ENCODE data around the gene CALM1. TPM values are rescaled to one million over a fixed set of nuclear protein-coding genes. Genes with fewer than 3 reads are reported as not detected.

CALM1 gene
- total RNA-seq, 2 donors from 2014 or later = 355 to 493 TPM

- TF ChIP-seq, protein P1, sequence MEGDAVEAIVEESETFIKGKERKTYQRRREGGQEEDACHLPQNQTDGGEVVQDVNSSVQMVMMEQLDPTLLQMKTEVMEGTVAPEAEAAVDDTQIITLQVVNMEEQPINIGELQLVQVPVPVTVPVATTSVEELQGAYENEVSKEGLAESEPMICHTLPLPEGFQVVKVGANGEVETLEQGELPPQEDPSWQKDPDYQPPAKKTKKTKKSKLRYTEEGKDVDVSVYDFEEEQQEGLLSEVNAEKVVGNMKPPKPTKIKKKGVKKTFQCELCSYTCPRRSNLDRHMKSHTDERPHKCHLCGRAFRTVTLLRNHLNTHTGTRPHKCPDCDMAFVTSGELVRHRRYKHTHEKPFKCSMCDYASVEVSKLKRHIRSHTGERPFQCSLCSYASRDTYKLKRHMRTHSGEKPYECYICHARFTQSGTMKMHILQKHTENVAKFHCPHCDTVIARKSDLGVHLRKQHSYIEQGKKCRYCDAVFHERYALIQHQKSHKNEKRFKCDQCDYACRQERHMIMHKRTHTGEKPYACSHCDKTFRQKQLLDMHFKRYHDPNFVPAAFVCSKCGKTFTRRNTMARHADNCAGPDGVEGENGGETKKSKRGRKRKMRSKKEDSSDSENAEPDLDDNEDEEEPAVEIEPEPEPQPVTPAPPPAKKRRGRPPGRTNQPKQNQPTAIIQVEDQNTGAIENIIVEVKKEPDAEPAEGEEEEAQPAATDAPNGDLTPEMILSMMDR (IDR thresholded peaks at IDR 0.05) = no peak
- no peaks in the 10 kb centered on the region for H3K9me3 ChIP-seq
- ATAC-seq (ENCODE audit: insufficient number of reproducible peaks, low FRiP score, low read depth) = no peak
- H3K4me3 ChIP-seq = no peak overlapping the region
- H3K27me3 ChIP-seq (replicated peaks; ENCODE audit: insufficient read depth) = no peaks in the 10 kb centered on the region
- no peak overlapping the region for H3K27ac ChIP-seq
- H3K4me1 ChIP-seq (ENCODE audit: control insufficient read depth in 1 of 2, low read depth in 2 of 2) = no peaks in the 10 kb centered on the region
- no peak for DNase-seq (ENCODE audit: low spot score)
- no peaks in the 10 kb centered on the region for H3K36me3 ChIP-seq
Observed at GRCh38 chr14:90429236-90429635, 32.4 kb downstream of the CALM1 start.

- no peak for ATAC-seq (ENCODE audit: insufficient number of reproducible peaks, low FRiP score, low read depth)
- H3K4me3 ChIP-seq = no peak overlapping the region
- no peaks in the 10 kb centered on the region for H3K27me3 ChIP-seq (replicated peaks; ENCODE audit: insufficient read depth)
- no peaks in the 10 kb centered on the region for H3K36me3 ChIP-seq
- no peaks in the 10 kb centered on the region for H3K9me3 ChIP-seq
- TF ChIP-seq, protein P1 (IDR thresholded peaks at IDR 0.05) = no peak
- no peak overlapping the region for H3K27ac ChIP-seq
- H3K4me1 ChIP-seq (ENCODE audit: control insufficient read depth in 1 of 2, low read depth in 2 of 2) = no peaks in the 10 kb centered on the region
- no peak for DNase-seq (ENCODE audit: low spot score)
Observed at GRCh38 chr14:90429754-90430153, 32.9 kb downstream of the CALM1 start.

- H3K9me3 ChIP-seq = no peaks in the 10 kb centered on the region
- no peak overlapping the region for H3K4me3 ChIP-seq
- no peak overlapping the region for H3K27ac ChIP-seq
- H3K4me1 ChIP-seq (ENCODE audit: control insufficient read depth in 1 of 2, low read depth in 2 of 2) = no peaks in the 10 kb centered on the region
- H3K36me3 ChIP-seq = no peaks in the 10 kb centered on the region
- DNase-seq (ENCODE audit: low spot score) = no peak
- no peak for ATAC-seq (ENCODE audit: insufficient number of reproducible peaks, low FRiP score, low read depth)
- H3K27me3 ChIP-seq (replicated peaks; ENCODE audit: insufficient read depth) = no peaks in the 10 kb centered on the region
- TF ChIP-seq, protein P1 (IDR thresholded peaks at IDR 0.05) = no peak
Observed at GRCh38 chr14:90434370-90435020, 37.7 kb downstream of the CALM1 start.

GRCh38 chr14:90438841-90439240 lies 42.0 kb downstream of the CALM1 start:
- DNase-seq (ENCODE audit: low spot score) (no peak), ATAC-seq (ENCODE audit: insufficient number of reproducible peaks, low FRiP score, low read depth) (no peak)
- H3K27ac ChIP-seq = no peak overlapping the region
- no peaks in the 10 kb centered on the region for H3K36me3 ChIP-seq
- TF ChIP-seq, protein P1 (IDR thresholded peaks at IDR 0.05) = no peak
- no peaks in the 10 kb centered on the region for H3K4me1 ChIP-seq (ENCODE audit: control insufficient read depth in 1 of 2, low read depth in 2 of 2)
- H3K27me3 ChIP-seq (replicated peaks; ENCODE audit: insufficient read depth) = no peaks in the 10 kb centered on the region
- H3K9me3 ChIP-seq = no peaks in the 10 kb centered on the region
- no peak overlapping the region for H3K4me3 ChIP-seq

GRCh38 chr14:90440021-90440451 lies 43.2 kb downstream of the CALM1 start:
- Histone ChIP-seq H3K27me3 (replicated peaks; ENCODE audit: insufficient read depth) (no peaks in the 10 kb centered on the region), H3K36me3 (no peaks in the 10 kb centered on the region), H3K27ac (no peak overlapping the region), H3K4me1 (ENCODE audit: control insufficient read depth in 1 of 2, low read depth in 2 of 2) (no peaks in the 10 kb centered on the region), H3K4me3 (no peak overlapping the region), H3K9me3 (no peaks in the 10 kb centered on the region)
- no peak for ATAC-seq (ENCODE audit: insufficient number of reproducible peaks, low FRiP score, low read depth)
- TF ChIP-seq, protein P1 (IDR thresholded peaks at IDR 0.05) = no peak
- no peak for DNase-seq (ENCODE audit: low spot score)

All from thoracic aorta (tissue), 2 donors.